Hepatocyte (in vitro differentiated cells): ENCODE results near the gene LEO1. TPM values are rescaled to one million over a fixed set of nuclear protein-coding genes. Genes with fewer than 3 reads are reported as not detected.

Experiments
- DNase-seq: peaks from one replicate; pipeline ENCODE4 v3.0.0-alpha.2; 2016; ENCODE audit warnings: low spot score
- H2AFZ ChIP-seq: fragments of 200-600 bp; sonication (generic); 2 replicates; pipeline ENCODE4 v1.6.0; 2016; ENCODE audit warnings: antibody characterized with exemption, mild to moderate bottlenecking
- H3K27ac ChIP-seq: fragments of 200-600 bp; sonication (generic); 2 replicates; pipeline ENCODE4 v1.5.1; 2016; ENCODE audit warnings: mild to moderate bottlenecking
- H3K27me3 ChIP-seq: fragments of 200-600 bp; sonication (generic); 2 replicates; pipeline ENCODE4 v1.6.1; 2016
- H3K36me3 ChIP-seq: fragments of 200-600 bp; sonication (generic); replicated peaks from 2 replicates; pipeline ENCODE4 v1.5.1; 2016; ENCODE audit warnings: low read depth; ENCODE audit not compliant: insufficient read depth
- H3K4me1 ChIP-seq: fragments of 200-600 bp; sonication (generic); 2 replicates; pipeline ENCODE4 v1.5.1; 2016; ENCODE audit warnings: mild to moderate bottlenecking, moderate library complexity; ENCODE audit not compliant: insufficient read depth
- H3K4me2 ChIP-seq: fragments of 200-600 bp; sonication (generic); 2 replicates; pipeline ENCODE4 v1.6.0; 2016
- H3K4me3 ChIP-seq: fragments of 200-600 bp; sonication (generic); 2 replicates; pipeline ENCODE4 v1.5.1; 2016; ENCODE audit warnings: mild to moderate bottlenecking
- H3K79me2 ChIP-seq: fragments of 200-600 bp; sonication (generic); 2 replicates; pipeline ENCODE4 v1.6.0; 2017; ENCODE audit warnings: mild to moderate bottlenecking
- H3K9me2 ChIP-seq: fragments of 200-600 bp; sonication (generic); replicated peaks from 2 replicates; pipeline ENCODE4 v1.6.0; 2017; ENCODE audit warnings: mild to moderate bottlenecking; ENCODE audit not compliant: insufficient read depth
- H3K9me3 ChIP-seq: fragments of 200-600 bp; sonication (generic); 2 replicates; pipeline ENCODE4 v1.5.1; 2016; ENCODE audit warnings: low read depth, mild to moderate bottlenecking
- H4K20me1 ChIP-seq: fragments of 200-600 bp; sonication (generic); 2 replicates; pipeline ENCODE4 v1.6.0; 2016; ENCODE audit warnings: mild to moderate bottlenecking; ENCODE audit not compliant: insufficient read depth, poor library complexity, severe bottlenecking
- CTCF ChIP-seq: fragments of 200-600 bp; sonication (generic); IDR thresholded peaks from 2 replicates; pipeline ENCODE4 v1.5.1; 2016; ENCODE audit warnings: antibody characterized with exemption, mild to moderate bottlenecking; ENCODE audit not compliant: poor library complexity
- EZH2 ChIP-seq: fragments of 200-600 bp; sonication (generic); IDR thresholded peaks from 2 replicates; pipeline ENCODE4 v1.6.1; 2016; ENCODE audit warnings: antibody characterized with exemption, mild to moderate bottlenecking, borderline replicate concordance
- EZH2phosphoT487 ChIP-seq: fragments of 200-600 bp; sonication (generic); IDR thresholded peaks from one replicate; pipeline ENCODE4 v1.6.1; 2018; ENCODE audit warnings: antibody characterized with exemption, mild to moderate bottlenecking, low read depth, moderate library complexity; ENCODE audit not compliant: unreplicated experiment, severe bottlenecking
- WGBS: methylation state at CpG from one replicate; pipeline ENCODE4 v1.1.6; 2016; ENCODE audit warnings: low lambda C conversion rate; ENCODE audit errors: missing lambda C conversion rate; 5-methylcytosine and 5-hydroxymethylcytosine counted together
- polyA plus RNA-seq: library from polyadenylated mRNA; unstranded; fragments of >200 nt; fragmentation: Nextera tagmentation; extraction: Ambion mirVana; gene quantifications from 2 replicates; pipeline ENCODE4 v1.2.1, GENCODE V29; 2016
- total RNA-seq: library from RNA; depleted of rRNA; stranded (reverse); fragments of >200 nt; gene quantifications from 2 replicates; pipeline ENCODE4 v1.2.3, GENCODE V29; 2014

Gene LEO1
- 25.2 and 26.2 TPM in 2 replicates for total RNA-seq
- 23.9 and 25.1 TPM in 2 replicates for polyA plus RNA-seq

DNA sequence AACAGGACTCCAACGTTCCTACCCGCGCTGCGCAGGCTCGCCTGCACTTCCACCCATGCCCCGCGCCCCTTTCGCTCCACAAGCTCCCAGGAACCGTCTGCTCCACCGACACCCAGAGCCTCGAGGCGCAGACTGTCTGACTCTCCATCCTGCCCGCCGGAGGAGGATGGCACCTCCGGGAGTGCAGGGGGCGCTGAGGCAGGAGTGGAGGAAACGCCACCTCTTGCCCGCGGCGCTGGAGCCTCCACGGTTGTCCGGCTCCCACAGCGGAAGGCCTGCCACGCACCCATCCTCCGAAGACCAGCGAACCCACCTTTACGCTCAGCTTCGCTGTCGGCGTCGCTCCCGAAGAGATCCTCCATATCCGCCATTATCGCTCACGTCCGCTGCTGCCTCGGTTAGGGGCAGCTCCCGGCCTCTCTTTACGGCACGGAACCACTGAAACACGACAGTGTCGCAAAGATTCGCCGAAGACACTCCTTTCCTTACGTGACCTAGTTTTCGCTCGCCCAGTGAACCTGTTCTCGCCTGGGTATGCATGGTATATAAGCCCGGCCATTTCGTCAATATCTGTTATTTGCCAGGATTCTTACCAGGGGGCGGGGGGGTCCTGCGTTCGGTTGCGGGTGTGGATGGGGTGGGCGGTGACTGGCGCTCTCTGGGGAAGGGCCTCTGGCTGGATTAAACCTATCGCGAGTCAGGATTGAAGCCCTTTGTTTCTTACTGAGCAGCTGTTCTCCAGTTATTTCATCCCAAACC, at the start of gene LEO1:
TSS of gene LEO1 (minus strand) at position 404 of the 759 bp plus-strand sequence. CDS start at position 371, 33 bp downstream.
- Histone ChIP-seq H3K4me1 (peaks cover 14% of the 10 kb centered on the region), H3K4me2 (peak within 1 kb of the TSS; percentile 89), H3K27ac (peak within 1 kb of the TSS; percentile 99), H3K4me3 (peak within 1 kb of the TSS; percentile 97), H3K36me3 (no peaks in the 10 kb centered on the region), H3K9me2 (no peaks in the 10 kb centered on the region), H4K20me1 (no peaks in the 10 kb centered on the region), H3K27me3 (no peaks in the 10 kb centered on the region), H2AFZ (peak within 1 kb of the TSS; percentile 85), H3K79me2 (peaks cover 54% of the 10 kb centered on the region), H3K9me3 (no peaks in the 10 kb centered on the region)
- TF ChIP-seq EZH2 (no peak), CTCF (peak; percentile 51)
- WGBS: under 1% methylated on average over 54 of the region's 58 CpGs
- peak; percentile 96 for DNase-seq

- Histone ChIP-seq H3K9me2 (no peaks in the 10 kb centered on the region), H2AFZ (no peak overlapping the region), H3K27me3 (no peaks in the 10 kb centered on the region), H3K4me3 (peak overlapping the region; percentile 82), H3K9me3 (no peaks in the 10 kb centered on the region), H3K4me2 (peak overlapping the region; percentile 74), H3K79me2 (peaks cover 61% of the 10 kb centered on the region), H3K36me3 (no peaks in the 10 kb centered on the region), H3K27ac (peak overlapping the region; percentile 99), H3K4me1 (peaks cover 7% of the 10 kb centered on the region), H4K20me1 (peaks cover 35% of the 10 kb centered on the region)
- WGBS: 0% methylated on average over 4 of the region's 4 CpGs
- TF ChIP-seq EZH2 (no peak), CTCF (no peak), EZH2phosphoT487 (no peak)
- peak; percentile 86 for DNase-seq
These were observed 49.6 kb upstream of the LEO1 start for GRCh38 chr15:52021128-52021671.

DNA sequence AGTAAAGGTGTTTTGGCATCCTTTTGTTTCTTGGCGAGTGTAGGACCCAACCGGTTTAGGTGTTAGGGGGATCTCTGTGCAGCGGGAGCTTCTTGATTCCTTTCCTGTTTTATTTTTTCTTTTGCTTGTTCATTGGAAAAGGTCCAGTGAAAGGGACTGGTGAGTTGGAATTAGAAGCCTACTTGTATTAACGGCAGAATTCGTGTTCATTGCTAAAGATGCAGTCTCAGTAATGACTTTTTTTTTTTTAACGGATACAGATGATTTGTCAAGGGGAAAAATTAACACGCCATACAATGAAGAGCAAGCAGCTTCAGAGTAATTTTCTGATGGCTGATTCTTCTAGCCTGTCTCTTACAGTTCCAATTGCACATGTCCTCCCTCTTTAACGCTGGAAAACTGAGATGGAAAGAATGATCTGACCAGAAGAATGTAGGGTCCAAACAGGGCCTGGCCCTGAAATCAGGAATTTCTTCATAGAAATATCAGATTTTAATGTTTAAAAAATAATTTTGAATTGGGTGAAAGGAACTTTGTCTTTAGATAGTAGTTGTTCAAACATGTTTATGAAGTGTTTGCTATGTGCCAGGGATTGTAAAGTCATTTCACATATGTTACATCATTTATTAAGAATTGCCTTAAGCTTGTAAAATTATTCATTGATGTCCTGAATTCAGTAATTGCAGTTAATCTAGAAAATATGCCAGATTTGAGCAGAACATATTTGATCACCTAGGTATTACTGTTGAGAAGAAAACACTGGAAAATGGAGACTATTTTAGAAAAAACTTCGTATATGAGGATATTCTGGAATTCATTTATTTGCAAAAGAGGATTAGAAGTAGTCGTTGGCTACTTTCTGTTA, 48.9 kb upstream of the LEO1 start:
- H3K79me2 ChIP-seq: peaks cover 54% of the 10 kb centered on the region
- peak overlapping the region; percentile 74 for H3K4me2 ChIP-seq
- no peak for DNase-seq
- H3K9me3 ChIP-seq: no peaks in the 10 kb centered on the region
- H3K4me1 ChIP-seq: peaks cover 7% of the 10 kb centered on the region
- peak overlapping the region; percentile 0 for H2AFZ ChIP-seq
- peaks cover 28% of the 10 kb centered on the region for H4K20me1 ChIP-seq
- no peaks in the 10 kb centered on the region for H3K9me2 ChIP-seq
- peak overlapping the region; percentile 99 for H3K27ac ChIP-seq
- no peaks in the 10 kb centered on the region for H3K27me3 ChIP-seq
- 5% methylated on average over 10 of the region's 10 CpGs for WGBS
- peak overlapping the region; percentile 82 for H3K4me3 ChIP-seq
- no peaks in the 10 kb centered on the region for H3K36me3 ChIP-seq
- TF ChIP-seq EZH2phosphoT487 (no peak), EZH2 (no peak), CTCF (no peak)
